HG03045 (cell line): ENCODE data around the gene BMPR1A.
"Not testable (repeated sequence)": the region's sequence is repeated elsewhere in the genome, so short reads cannot be mapped to it uniquely, and the experiment has no call there.

Experiments used
- ATAC-seq: cut with Tn5 transposase; IDR thresholded peaks from one replicate; pipeline ENCODE4 v1.9.1; 2021; ENCODE audit warnings: mild to moderate bottlenecking, moderate library complexity; ENCODE audit not compliant: unreplicated experiment

The BMPR1A gene

GRCh38 chr10:86871563-86872183, 115.3 kb downstream of the BMPR1A start:
- no peak for ATAC-seq

- no peak for ATAC-seq
Measured at GRCh38 chr10:86872757-86873156, 116.3 kb downstream of the BMPR1A start.

GRCh38 chr10:86876748-86877147, 120.3 kb downstream of the BMPR1A start:
- no peak for ATAC-seq

GRCh38 chr10:86878983-86879713, 122.7 kb downstream of the BMPR1A start:
- ATAC-seq = no peak

- no peak for ATAC-seq
Measured at GRCh38 chr10:86880971-86881370, 124.6 kb downstream of the BMPR1A start.

- peak; percentile 86 for ATAC-seq
Measured at GRCh38 chr10:86888585-86889381, 132.4 kb downstream of the BMPR1A start.

GRCh38 chr10:86889997-86890396, 133.6 kb downstream of the BMPR1A start:
- ATAC-seq = no peak

- no peak for ATAC-seq
Measured at GRCh38 chr10:86898511-86898910, 142.1 kb downstream of the BMPR1A start.

- no peak for ATAC-seq
Measured at GRCh38 chr10:86899132-86899531, 142.7 kb downstream of the BMPR1A start.

GRCh38 chr10:86899670-86900276, 143.4 kb downstream of the BMPR1A start:
- no peak for ATAC-seq

GRCh38 chr10:86900955-86901354, 144.5 kb downstream of the BMPR1A start:
- ATAC-seq = no peak

- no peak for ATAC-seq
Measured at GRCh38 chr10:86904600-86904999, 148.2 kb downstream of the BMPR1A start.

- no peak for ATAC-seq
Measured at GRCh38 chr10:86905429-86905828, 149.0 kb downstream of the BMPR1A start.

GRCh38 chr10:86914734-86915133, 158.3 kb downstream of the BMPR1A start:
- no peak for ATAC-seq

- no peak for ATAC-seq
Measured at GRCh38 chr10:86918022-86918471, 161.6 kb downstream of the BMPR1A start.

- ATAC-seq = no peak
Measured at GRCh38 chr10:86922553-86922961, 166.1 kb downstream of the BMPR1A start.

GRCh38 chr10:86929468-86930380, 173.3 kb downstream of the BMPR1A start:
- no peak for ATAC-seq

GRCh38 chr10:86931872-86932271, 175.5 kb downstream of the BMPR1A start:
- no peak for ATAC-seq

GRCh38 chr10:86932674-86933073, 176.3 kb downstream of the BMPR1A start:
- no peak for ATAC-seq

- ATAC-seq = not testable (repeated sequence)
Measured at GRCh38 chr10:86934162-86934711, 177.8 kb downstream of the BMPR1A start.
